ENCODE results near the gene FAM210A. TPM values are rescaled to one million over a fixed set of nuclear protein-coding genes. Genes with fewer than 3 reads are reported as not detected.

FAM210A gene
- total and polyA plus RNA-seq, 9 of the 15 experiments (the other 6 are each of a cell fraction or from before 2014, with no cell fraction given), result 8.3 to 41.7 (median 19.1) TPM

GRCh38 chr18:13700153-13700552 lies 26.2 kb downstream of the FAM210A start:
- in situ Hi-C loops (cut with MboI), result no loop called here
- TF ChIP-seq BHLHE40 (IDR thresholded peaks at IDR 0.05; ENCODE audit: low read length) (no peak), U2AF1 (optimal IDR thresholded peaks at IDR 0.05; ENCODE audit: low read depth, low read length) (no peak), ZBTB12 (CRISPR knock-in tag; IDR thresholded peaks at IDR 0.05) (no peak), SMAD1 (IDR thresholded peaks at IDR 0.05; ENCODE audit: low read depth, low read length, partially characterized antibody) (no peak), HIVEP1 (CRISPR knock-in tag; IDR thresholded peaks at IDR 0.05) (no peak), HNRNPH1 (optimal IDR thresholded peaks at IDR 0.05; ENCODE audit: low read depth, low read length) (no peak), XRCC3 (IDR thresholded peaks at IDR 0.05) (no peak), SNRNP70 (optimal IDR thresholded peaks at IDR 0.05; ENCODE audit: low read depth, low read length) (no peak)
- POLR2A ChIA-PET, result interaction anchor here (1.0 to 1.3 kb wide), 2 partner anchors 10 to 27 kb away, joined by 3 to 4 read pairs; no protein-coding TSS in a partner anchor
- H2AFZ ChIP-seq (ENCODE audit: low read depth, low read length), result no peak overlapping the region
- no peaks in the 10 kb centered on the region for H4K20me1 ChIP-seq (replicated peaks; ENCODE audit: control insufficient read depth, insufficient read depth, low read length)
- DNase-seq (ENCODE audit: extremely low read depth in 1 of 4, low spot score in 3 of 4) (no peak), FAIRE-seq (no peak), ATAC-seq (no peak)
- CTCF ChIA-PET (ENCODE audit: low intra/inter-chr PET ratio), result no interaction called here
- no peaks in the 10 kb centered on the region for H3K27me3 ChIP-seq (ENCODE audit: control insufficient read depth in 2 of 2, insufficient read depth in 2 of 2, low read length in 2 of 2)
- H3K9me1 ChIP-seq (ENCODE audit: control insufficient read depth, insufficient read depth, low read length), result no peaks in the 10 kb centered on the region
- WGBS (ENCODE audit: insufficient coverage, low coverage, missing lambda C conversion rate), result 100% methylated on average over 1 of the region's 1 CpG
- intact Hi-C loops (cut with micrococcal nuclease), result no loop called here
- BruUV-seq (replicated peaks), result no TSS peak
- peaks cover 90% of the 10 kb centered on the region for H3K79me2 ChIP-seq (ENCODE audit: control insufficient read depth, insufficient read depth, low read length)
- H3K9ac ChIP-seq (ENCODE audit: insufficient read depth in 1 of 2, low read depth in 2 of 2, low read length in 2 of 2), result no peak overlapping the region
- no peaks in the 10 kb centered on the region for H3K4me1 ChIP-seq (replicated peaks in 1 of 2; ENCODE audit: control insufficient read depth in 2 of 2, insufficient read depth in 2 of 2, low read length in 2 of 2)
- no peaks in the 10 kb centered on the region; the same call in none of the 2 replicates for H3K9me3 ChIP-seq (replicated peaks; ENCODE audit: control insufficient read depth, insufficient read depth, low read depth, low read length)
- peaks cover 2% of the 10 kb centered on the region; the same call in 1 of the 3 replicates for H3K36me3 ChIP-seq (ENCODE audit: control insufficient read depth, insufficient read depth, low read length)
- H3K27ac ChIP-seq (ENCODE audit: extremely low read depth, low read depth, low read length), result no peak overlapping the region
- H3K4me2 ChIP-seq (ENCODE audit: insufficient read depth, low read length), result no peak overlapping the region
- no peak overlapping the region for H3K4me3 ChIP-seq

Data from K562 (cell line).